HepG2 (cell line): ENCODE data around the gene CBX2. TPM values are rescaled to one million over a fixed set of nuclear protein-coding genes. Genes with fewer than 3 reads are reported as not detected.
A peak's percentile ranks its signal among the peaks of the same experiment; 100 is the strongest.

ENCODE experiments used
- AHR ChIP-seq: IDR thresholded peaks from 2 replicates; pipeline ENCODE4 v1.6.1; 2018; ENCODE audit warnings: missing genetic modification reagents, missing compliant biosample characterization
- GABPA ChIP-seq, 2 experiments: IDR thresholded peaks; 2 replicates each; pipeline ENCODE4 v1.6.1; 2011 to 2016; ENCODE audit warnings: low read depth in 2 of 2, low read length in 1 of 2, missing biosample characterization in 1 of 2, missing genetic modification characterization in 1 of 2
- HES4 ChIP-seq: sonication (generic); formaldehyde crosslinking; IDR thresholded peaks from 2 replicates; pipeline ENCODE4 v1.9.0; 2021; ENCODE audit warnings: mild to moderate bottlenecking, missing genetic modification reagents, borderline replicate concordance
- KDM6A ChIP-seq: IDR thresholded peaks from 2 replicates; pipeline ENCODE4 v1.6.1; 2016; ENCODE audit warnings: low read depth
- KLF13 ChIP-seq: sonication (generic); formaldehyde crosslinking; IDR thresholded peaks from 2 replicates; pipeline ENCODE4 v1.4.0; 2020; ENCODE audit warnings: mild to moderate bottlenecking, missing genetic modification reagents
- NONO ChIP-seq, 2 experiments: fragments of 450-650 bp in 1 of 2; sonication (generic) in 1 of 2; formaldehyde crosslinking in 1 of 2; IDR thresholded peaks in 1 of 2; conservative IDR thresholded peaks in 1 of 2; 2 replicates each; pipeline versions ENCODE4 v1.6.1 to v1.8.0; 2017 to 2022; ENCODE audit warnings: mild to moderate bottlenecking in 1 of 2, missing genetic modification reagents in 1 of 2, moderate library complexity in 1 of 2
- RAD51 ChIP-seq: fragments of 450-650 bp; IDR thresholded peaks from 2 replicates; pipeline ENCODE4 v1.6.1; 2016; ENCODE audit warnings: borderline replicate concordance
- REL ChIP-seq: sonication (generic); formaldehyde crosslinking; conservative IDR thresholded peaks from 2 replicates; pipeline ENCODE4 v1.8.0; 2022; ENCODE audit warnings: mild to moderate bottlenecking, missing genetic modification reagents, moderate library complexity
- SAP130 ChIP-seq: IDR thresholded peaks from 2 replicates; pipeline ENCODE4 v1.6.1; 2016; ENCODE audit warnings: low read depth
- SRY ChIP-seq: sonication (generic); formaldehyde crosslinking; IDR thresholded peaks from 2 replicates; pipeline ENCODE4 v1.8.0; 2022; ENCODE audit warnings: mild to moderate bottlenecking, missing genetic modification reagents
- ZNF121 ChIP-seq: sonication (generic); formaldehyde crosslinking; IDR thresholded peaks from 2 replicates; pipeline ENCODE4 v1.5.0; 2020; ENCODE audit warnings: mild to moderate bottlenecking, missing genetic modification reagents
- ZNF552 ChIP-seq: sonication (generic); formaldehyde crosslinking; IDR thresholded peaks from 2 replicates; pipeline ENCODE4 v1.9.0; 2022; ENCODE audit warnings: missing genetic modification reagents, mild to moderate bottlenecking, borderline replicate concordance
- ZNF569 ChIP-seq: sonication (generic); formaldehyde crosslinking; IDR thresholded peaks from 2 replicates; pipeline ENCODE4 v1.5.0; 2020; ENCODE audit warnings: mild to moderate bottlenecking, missing genetic modification reagents, moderate library complexity, borderline replicate concordance
- ZNF572 ChIP-seq: sonication (generic); formaldehyde crosslinking; IDR thresholded peaks from 2 replicates; pipeline ENCODE4 v1.5.1; 2020; ENCODE audit warnings: mild to moderate bottlenecking, missing genetic modification reagents
- ZNF850 ChIP-seq: sonication (generic); formaldehyde crosslinking; conservative IDR thresholded peaks from 2 replicates; pipeline ENCODE4 v1.9.0; 2021; ENCODE audit warnings: mild to moderate bottlenecking, missing genetic modification reagents
- ZSCAN22 ChIP-seq: sonication (generic); formaldehyde crosslinking; IDR thresholded peaks from 2 replicates; pipeline ENCODE4 v1.4.0; 2020; ENCODE audit warnings: mild to moderate bottlenecking, missing genetic modification reagents
- polyA plus RNA-seq, 8 experiments: library from polyadenylated mRNA; depleted of rRNA in 3 of 8; stranded (reverse) in 7 of 8; unstranded in 1 of 8; fragments of >200 nt; fragmentation: Illumina TruSeq in 4 of 8; extraction: Trizol in 4 of 8; gene quantifications; 2 replicates each; pipeline versions ENCODE4 v1.2.1 to v1.2.3, GENCODE V29; 2011 to 2016; ENCODE audit warnings: low read depth in 4 of 8, missing spikeins in 1 of 8, mixed read lengths in 1 of 8; ENCODE audit not compliant: insufficient read depth in 1 of 8
- total RNA-seq, 5 experiments: library from RNA; depleted of rRNA; stranded (reverse); fragments of >200 nt; fragmentation: Illumina TruSeq; extraction: Trizol; gene quantifications; 2 replicates each; pipeline ENCODE4 v1.2.3, GENCODE V29; 2016; ENCODE audit warnings: low read depth in 1 of 5
- TF ChIP-seq, protein P1 (sequence below): sonication (generic); formaldehyde crosslinking; IDR thresholded peaks from 2 replicates; pipeline ENCODE4 v1.4.0; 2020; ENCODE audit warnings: missing genetic modification reagents
- TF ChIP-seq, protein P2 (sequence below), 2 experiments: sonication (generic) in 1 of 2; formaldehyde crosslinking in 1 of 2; IDR thresholded peaks; 2 replicates each; pipeline versions ENCODE4 v1.4.0 to v1.6.1; 2018 to 2020; ENCODE audit warnings: missing genetic modification reagents in 2 of 2, borderline replicate concordance in 1 of 2, low read depth in 1 of 2, mild to moderate bottlenecking in 1 of 2, missing biosample characterization in 1 of 2
- TF ChIP-seq, protein P3 (sequence below): IDR thresholded peaks from 2 replicates; pipeline ENCODE4 v1.6.1; 2016; ENCODE audit warnings: missing compliant biosample characterization, missing genetic modification reagents, borderline replicate concordance
- TF ChIP-seq, protein P4 (sequence below): sonication (generic); formaldehyde crosslinking; IDR thresholded peaks from 2 replicates; pipeline ENCODE4 v1.5.1; 2020; ENCODE audit warnings: mild to moderate bottlenecking, missing genetic modification reagents, moderate library complexity
- TF ChIP-seq, protein P5 (sequence below): sonication (generic); formaldehyde crosslinking; IDR thresholded peaks from 2 replicates; pipeline ENCODE4 v1.5.1; 2020; ENCODE audit warnings: missing genetic modification reagents, mild to moderate bottlenecking, borderline replicate concordance

Gene CBX2
- total and polyA plus RNA-seq, 2 of the 13 experiments (the other 11 are each of a cell fraction or from before 2014, with no cell fraction given) = 14.5 to 31.1 TPM

DNA sequence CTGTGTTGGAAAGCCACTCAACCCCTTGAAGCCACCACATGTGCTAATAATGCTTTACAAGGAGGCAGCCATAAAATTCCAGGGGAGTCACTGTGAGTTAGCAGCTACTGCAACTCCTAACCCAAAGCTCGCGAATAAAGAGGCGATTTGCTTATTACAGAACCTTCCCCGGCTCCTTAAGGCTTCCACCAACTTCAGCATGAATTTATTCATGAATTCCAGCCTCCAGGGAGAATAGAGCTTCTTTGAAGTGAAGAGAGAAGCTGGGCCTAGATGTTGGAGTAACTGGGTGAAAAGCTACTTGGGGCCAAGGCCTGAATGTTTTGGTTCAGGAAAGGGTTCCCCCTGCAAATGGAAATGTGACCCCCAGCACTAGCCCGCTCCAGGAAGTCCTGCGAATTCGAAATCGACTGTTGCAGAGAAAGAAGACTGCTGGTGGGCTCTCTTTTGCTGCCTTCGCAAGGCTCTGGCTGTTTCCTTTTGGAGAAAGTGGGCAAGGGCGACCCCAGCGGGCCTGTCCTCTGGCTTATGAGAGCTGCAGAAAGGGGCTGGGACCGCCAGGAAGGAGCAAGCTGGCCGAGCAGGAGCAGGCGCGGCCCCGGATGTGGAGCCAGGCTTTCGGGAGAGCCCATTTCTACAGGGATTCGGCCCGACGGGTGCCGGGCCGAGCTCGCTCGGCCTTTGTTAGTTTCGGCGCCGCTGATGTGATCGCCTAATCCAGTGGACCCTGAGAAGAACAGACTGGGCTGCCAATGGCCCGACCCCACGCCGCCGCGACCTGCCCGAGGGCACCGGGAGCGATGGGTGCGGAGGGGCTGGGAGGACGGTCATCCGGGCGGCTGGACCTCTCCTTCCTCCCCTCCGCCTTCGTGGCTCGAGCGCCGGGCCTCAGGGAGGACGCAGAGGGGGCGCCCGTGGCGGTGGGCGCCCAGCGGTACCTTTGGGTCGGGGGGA is 11.3 kb downstream of the CBX2 start (continued):
- TF ChIP-seq REL (CRISPR knock-in tag) = no peak
- TF ChIP-seq, protein P1, sequence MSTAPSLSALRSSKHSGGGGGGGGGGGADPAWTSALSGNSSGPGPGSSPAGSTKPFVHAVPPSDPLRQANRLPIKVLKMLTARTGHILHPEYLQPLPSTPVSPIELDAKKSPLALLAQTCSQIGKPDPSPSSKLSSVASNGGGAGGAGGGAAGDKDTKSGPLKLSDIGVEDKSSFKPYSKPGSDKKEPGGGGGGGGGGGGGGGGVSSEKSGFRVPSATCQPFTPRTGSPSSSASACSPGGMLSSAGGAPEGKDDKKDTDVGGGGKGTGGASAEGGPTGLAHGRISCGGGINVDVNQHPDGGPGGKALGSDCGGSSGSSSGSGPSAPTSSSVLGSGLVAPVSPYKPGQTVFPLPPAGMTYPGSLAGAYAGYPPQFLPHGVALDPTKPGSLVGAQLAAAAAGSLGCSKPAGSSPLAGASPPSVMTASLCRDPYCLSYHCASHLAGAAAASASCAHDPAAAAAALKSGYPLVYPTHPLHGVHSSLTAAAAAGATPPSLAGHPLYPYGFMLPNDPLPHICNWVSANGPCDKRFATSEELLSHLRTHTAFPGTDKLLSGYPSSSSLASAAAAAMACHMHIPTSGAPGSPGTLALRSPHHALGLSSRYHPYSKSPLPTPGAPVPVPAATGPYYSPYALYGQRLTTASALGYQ = no peak
- no peak; the same call in none of the 2 replicates for TF ChIP-seq SAP130
- no peak for TF ChIP-seq HES4 (CRISPR knock-in tag)
- TF ChIP-seq ZNF572 (CRISPR knock-in tag) = 0 out of 2 replicates have a peak, but pooled peaks have one; percentile 20
- no peak for TF ChIP-seq AHR (CRISPR knock-in tag)
- TF ChIP-seq, protein P2, sequence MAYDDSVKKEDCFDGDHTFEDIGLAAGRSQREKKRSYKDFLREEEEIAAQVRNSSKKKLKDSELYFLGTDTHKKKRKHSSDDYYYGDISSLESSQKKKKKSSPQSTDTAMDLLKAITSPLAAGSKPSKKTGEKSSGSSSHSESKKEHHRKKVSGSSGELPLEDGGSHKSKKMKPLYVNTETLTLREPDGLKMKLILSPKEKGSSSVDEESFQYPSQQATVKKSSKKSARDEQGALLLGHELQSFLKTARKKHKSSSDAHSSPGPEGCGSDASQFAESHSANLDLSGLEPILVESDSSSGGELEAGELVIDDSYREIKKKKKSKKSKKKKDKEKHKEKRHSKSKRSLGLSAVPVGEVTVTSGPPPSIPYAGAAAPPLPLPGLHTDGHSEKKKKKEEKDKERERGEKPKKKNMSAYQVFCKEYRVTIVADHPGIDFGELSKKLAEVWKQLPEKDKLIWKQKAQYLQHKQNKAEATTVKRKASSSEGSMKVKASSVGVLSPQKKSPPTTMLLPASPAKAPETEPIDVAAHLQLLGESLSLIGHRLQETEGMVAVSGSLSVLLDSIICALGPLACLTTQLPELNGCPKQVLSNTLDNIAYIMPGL (CRISPR knock-in tag; IDR thresholded peaks at IDR 0.05; ENCODE audit: borderline replicate concordance in 1 of 2, low read depth in 1 of 2) = peak in 1 of 2 experiments; percentile 50; a peak in 1 of 4 replicates
- TF ChIP-seq, protein P3, sequence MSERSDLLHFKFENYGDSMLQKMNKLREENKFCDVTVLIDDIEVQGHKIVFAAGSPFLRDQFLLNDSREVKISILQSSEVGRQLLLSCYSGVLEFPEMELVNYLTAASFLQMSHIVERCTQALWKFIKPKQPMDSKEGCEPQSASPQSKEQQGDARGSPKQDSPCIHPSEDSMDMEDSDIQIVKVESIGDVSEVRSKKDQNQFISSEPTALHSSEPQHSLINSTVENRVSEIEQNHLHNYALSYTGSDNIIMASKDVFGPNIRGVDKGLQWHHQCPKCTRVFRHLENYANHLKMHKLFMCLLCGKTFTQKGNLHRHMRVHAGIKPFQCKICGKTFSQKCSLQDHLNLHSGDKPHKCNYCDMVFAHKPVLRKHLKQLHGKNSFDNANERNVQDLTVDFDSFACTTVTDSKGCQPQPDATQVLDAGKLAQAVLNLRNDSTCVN (CRISPR knock-in tag) = no peak
- TF ChIP-seq RAD51 = no peak
- no peak for TF ChIP-seq KLF13 (CRISPR knock-in tag)
- no peak for TF ChIP-seq KDM6A (CRISPR knock-in tag)
- TF ChIP-seq ZNF569 (CRISPR knock-in tag) = no peak
- TF ChIP-seq, protein P4, sequence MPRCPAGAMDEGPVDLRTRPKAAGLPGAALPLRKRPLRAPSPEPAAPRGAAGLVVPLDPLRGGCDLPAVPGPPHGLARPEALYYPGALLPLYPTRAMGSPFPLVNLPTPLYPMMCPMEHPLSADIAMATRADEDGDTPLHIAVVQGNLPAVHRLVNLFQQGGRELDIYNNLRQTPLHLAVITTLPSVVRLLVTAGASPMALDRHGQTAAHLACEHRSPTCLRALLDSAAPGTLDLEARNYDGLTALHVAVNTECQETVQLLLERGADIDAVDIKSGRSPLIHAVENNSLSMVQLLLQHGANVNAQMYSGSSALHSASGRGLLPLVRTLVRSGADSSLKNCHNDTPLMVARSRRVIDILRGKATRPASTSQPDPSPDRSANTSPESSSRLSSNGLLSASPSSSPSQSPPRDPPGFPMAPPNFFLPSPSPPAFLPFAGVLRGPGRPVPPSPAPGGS (CRISPR knock-in tag) = no peak
- peak; percentile 1; the same call in 1 of the 2 replicates for TF ChIP-seq ZNF552 (CRISPR knock-in tag)
- TF ChIP-seq NONO (IDR thresholded peaks at IDR 0.05) = no peak
- TF ChIP-seq NONO (CRISPR knock-in tag; conservative IDR thresholded peaks at IDR 0.05) = no peak
- TF ChIP-seq SRY (CRISPR knock-in tag) = no peak
- no peak for TF ChIP-seq GABPA (IDR thresholded peaks at IDR 0.05; ENCODE audit: low read depth, low read length)
- TF ChIP-seq GABPA (CRISPR knock-in tag; IDR thresholded peaks at IDR 0.05; ENCODE audit: low read depth) = no peak
- TF ChIP-seq ZSCAN22 (CRISPR knock-in tag) = no peak
- 0 out of 2 replicates have a peak, but pooled peaks have one; percentile 44 for TF ChIP-seq ZNF850 (CRISPR knock-in tag)
- no peak for TF ChIP-seq ZNF121 (CRISPR knock-in tag)
- TF ChIP-seq, protein P5, sequence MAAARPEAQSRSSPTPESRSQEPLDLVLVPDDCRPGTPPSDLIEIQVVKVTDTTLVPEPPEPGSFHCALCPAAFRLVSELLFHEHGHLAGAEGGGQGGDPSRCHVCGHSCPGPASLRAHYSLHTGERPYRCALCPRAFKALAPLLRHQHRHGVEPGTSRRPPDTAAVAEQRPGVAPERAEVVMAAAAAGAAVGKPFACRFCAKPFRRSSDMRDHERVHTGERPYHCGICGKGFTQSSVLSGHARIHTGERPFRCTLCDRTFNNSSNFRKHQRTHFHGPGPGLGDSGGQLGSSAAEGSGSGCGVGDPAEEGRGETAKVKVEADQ (CRISPR knock-in tag) = no peak
